NCI-H446 treated with DMSO at 0.1 percent for 48 hours (cell line): Measurements from ENCODE around the gene HOXD12.

ENCODE experiments used
- DNase-seq: peaks from one replicate; lab custom pipeline; 2025; lab: John Stamatoyannopoulos, UW

Gene HOXD12

DNA sequence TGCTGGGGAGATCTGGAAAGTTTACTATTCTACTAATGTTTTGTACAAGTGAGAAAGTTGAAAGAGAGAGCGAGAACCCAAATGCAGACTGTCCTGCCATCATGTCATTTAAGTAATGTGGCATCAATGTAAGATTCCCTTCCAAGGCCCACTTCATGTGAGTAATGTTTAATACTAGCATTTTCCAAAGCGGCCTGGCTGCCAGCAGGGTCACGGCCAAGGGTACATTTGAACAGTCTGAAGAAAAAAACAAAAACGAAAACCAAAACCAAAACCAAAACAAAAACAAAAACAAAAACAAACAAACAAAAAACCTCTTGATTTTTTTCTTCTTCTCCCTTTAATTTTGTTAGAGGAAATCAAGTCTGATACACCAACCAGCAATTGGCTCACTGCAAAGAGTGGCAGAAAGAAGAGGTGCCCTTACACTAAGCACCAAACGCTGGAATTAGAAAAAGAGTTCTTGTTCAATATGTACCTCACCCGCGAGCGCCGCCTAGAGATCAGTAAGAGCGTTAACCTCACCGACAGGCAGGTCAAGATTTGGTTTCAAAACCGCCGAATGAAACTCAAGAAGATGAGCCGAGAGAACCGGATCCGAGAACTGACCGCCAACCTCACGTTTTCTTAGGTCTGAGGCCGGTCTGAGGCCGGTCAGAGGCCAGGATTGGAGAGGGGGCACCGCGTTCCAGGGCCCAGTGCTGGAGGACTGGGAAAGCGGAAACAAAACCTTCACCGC, 19.2 kb downstream of the HOXD12 start:
- DNase-seq = no peak

DNA sequence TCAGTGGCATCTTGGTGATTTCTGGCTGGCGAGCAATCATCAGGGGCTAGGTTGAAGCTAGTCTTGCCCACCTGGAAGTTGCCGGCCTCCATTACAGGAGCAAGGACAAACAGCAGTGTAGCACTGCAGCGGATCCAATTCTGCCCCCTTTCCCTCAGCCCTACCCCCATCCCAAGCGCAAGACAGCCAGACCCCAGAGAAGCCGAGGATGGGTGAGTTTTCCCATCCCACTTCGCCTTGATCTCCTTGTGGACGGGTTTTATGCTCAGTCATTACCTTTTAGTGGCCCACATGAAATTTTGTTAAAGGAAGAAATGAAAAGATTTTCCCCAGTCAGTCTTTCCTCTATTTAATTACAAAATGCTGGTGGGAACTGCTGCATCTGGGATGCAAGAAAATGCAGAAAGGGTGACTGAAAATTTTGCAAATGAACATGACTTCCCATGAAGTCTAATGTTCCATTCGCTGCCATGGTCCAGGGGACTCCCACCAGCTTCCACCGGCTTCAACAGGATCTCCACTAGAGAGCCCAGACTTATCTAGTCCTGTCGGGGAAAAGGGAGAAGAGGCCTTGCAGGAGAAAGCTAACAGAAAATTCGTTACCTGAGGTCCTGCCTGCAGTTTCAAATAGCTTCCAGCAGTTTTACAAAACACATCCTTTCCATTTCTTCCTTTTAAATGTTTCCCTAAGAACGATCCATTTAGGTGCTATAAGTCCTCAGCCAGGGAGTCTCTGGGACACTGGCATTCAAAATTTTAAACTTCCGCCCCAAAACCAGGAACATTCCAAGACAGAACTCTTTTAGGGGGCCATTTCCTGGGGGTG, 21.0 kb downstream of the HOXD12 start:
- DNase-seq = no peak

DNA sequence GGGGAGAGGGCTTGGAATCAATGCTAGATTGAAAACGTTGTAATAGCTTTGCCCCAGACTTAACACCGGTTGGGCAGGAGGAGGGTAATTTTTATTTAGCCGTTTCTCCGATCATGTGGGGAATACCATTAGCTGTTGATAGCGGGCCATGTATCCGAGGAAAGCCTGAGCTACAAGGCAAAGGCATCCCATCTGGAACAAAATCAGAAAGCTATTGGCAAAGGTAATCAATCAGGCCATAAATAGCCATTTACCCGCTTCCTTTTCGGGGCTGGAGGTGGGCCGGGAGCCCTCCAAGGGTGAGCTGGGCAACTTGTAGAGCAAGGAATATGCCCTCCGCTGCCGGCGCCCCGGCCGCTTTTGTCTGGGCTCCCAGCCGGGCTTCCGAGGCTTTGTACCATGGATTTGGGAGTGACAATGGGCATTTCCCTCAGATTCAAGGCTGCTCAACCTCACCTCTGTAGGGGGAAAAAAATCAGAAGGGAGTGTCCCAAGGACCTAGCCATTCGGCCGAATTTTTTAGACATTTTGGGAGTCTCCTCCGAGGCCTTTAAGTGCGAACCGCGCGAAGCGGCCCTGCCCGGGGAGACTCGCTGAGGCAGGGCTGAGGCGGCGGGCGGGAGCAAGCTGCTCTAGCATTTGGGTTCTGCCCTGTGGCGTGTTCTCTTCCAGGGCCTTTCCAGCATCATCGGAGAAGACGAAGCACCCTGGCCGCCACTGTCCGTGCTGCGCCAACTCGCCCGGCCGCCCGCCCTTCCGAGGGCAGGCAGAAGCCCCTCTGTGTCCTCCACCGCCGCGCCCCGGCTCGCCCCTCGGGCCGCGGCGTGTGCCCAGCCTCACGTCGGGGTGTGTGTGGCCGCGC, 21.8 kb downstream of the HOXD12 start:
- DNase-seq = no peak

DNA sequence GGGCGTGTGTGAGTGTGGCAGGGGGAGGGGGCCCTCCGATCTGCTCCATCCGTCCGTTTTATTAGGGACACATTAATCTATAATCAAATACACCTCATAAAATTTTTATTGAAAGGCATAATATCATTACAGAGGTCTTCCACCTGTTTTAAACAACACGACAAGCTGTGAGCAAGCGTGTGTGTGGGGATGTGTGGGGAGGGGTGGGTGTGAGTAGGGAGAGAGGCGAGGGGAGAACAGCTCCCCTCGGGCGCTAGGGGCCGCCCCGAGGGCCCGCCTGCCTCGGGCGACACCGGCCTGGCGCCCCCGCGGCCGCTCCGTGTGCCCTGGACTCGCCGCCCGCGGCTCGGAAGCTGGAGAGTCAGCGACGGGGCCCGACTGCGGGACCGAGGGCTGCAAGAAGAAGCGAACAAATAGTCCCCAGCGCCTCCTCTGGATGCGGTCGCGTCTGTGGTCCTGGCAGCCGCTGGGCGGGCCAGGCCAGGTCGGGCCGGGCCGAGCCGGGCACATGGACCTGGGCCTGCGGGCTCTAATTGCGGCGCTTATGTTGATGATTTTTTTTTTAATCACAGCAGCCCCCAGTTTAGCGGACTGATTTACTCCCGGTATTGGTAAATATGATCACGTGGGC, 22.6 kb downstream of the HOXD12 start:
- DNase-seq = peak; percentile 44

DNA sequence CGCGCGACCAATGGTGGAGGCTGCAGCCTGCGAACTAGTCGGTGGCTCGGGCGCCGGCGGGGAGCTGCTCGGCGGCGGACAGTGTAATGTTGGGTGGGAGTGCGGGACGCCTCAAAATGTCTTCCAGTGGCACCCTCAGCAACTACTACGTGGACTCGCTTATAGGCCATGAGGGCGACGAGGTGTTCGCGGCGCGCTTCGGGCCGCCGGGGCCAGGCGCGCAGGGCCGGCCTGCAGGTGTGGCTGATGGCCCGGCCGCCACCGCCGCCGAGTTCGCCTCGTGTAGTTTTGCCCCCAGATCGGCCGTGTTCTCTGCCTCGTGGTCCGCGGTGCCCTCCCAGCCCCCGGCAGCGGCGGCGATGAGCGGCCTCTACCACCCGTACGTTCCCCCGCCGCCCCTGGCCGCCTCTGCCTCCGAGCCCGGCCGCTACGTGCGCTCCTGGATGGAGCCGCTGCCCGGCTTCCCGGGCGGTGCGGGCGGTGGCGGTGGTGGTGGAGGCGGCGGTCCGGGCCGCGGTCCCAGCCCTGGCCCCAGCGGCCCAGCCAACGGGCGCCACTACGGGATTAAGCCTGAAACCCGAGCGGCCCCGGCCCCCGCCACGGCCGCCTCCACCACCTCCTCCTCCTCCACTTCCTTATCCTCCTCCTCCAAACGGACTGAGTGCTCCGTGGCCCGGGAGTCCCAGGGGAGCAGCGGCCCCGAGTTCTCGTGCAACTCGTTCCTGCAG, 23.3 kb downstream of the HOXD12 start, which contains the start of gene HOXD9:
HOXD9 (plus strand) TSS at position 37 of the 728 bp plus-strand sequence; CDS start at position 87, 50 bp downstream.
- peak; percentile 55 for DNase-seq

DNA sequence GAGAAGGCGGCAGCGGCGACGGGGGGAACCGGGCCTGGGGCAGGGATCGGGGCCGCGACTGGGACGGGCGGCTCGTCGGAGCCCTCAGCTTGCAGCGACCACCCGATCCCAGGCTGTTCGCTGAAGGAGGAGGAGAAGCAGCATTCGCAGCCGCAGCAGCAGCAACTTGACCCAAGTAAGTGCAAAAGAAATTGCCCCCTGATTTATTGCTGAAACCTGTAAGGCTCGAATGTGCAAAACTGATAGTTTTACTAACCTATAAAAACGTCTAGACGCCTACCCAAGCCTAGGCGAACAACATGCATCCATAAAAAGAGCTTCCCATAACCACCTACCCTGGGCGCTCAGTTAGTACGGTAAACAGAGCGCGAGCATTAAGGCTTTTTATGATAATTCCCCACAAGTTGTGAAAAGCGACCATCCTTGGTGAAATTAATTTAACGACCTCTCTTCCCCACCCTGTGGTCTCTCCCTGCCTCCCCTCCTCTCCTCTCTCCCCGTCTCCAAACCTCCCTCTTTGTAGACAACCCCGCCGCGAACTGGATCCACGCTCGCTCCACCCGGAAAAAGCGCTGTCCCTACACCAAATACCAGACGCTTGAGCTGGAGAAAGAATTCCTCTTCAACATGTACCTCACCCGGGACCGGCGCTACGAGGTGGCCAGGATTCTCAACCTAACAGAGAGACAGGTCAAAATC, 24.0 kb downstream of the HOXD12 start:
- no peak for DNase-seq

DNA sequence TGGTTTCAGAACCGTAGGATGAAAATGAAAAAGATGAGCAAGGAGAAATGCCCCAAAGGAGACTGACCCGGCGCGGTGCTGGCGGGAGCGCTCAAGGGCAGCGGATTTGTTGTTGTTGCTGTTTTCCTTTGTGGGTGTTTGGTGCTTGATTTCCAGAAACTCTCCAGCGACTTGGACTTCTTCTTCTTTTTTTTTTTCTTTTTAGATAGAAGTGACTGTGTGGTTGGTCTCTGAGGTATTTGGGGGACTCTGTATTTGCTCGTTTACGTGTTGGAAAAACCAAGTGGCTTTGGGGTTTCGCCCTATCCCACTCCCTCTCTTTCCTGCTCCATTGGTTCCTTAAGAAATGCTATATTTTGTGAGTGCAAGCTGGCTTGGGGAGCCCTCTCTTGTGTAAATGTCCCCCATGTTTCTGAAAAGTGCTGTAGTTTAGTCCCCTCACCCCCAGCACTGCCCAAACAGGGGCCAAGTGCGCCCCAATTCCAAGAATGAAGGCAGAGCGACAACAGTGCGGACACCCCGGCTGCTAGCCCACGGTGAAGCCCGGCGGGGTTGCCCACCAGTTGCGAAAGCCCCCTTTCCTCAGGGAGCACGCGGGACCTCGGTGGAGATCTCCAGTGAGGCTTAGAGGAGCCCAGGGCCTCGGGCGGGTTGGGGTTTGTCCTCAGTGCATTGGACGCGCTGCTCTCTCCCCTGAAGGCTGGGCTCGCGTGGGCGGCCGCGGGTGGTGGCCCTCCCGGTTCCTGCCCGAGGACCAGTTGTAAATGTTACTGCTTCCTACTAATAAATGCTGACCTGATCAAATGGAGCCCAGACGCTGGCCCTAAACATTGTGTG, 24.7 kb downstream of the HOXD12 start:
- no peak for DNase-seq

DNA sequence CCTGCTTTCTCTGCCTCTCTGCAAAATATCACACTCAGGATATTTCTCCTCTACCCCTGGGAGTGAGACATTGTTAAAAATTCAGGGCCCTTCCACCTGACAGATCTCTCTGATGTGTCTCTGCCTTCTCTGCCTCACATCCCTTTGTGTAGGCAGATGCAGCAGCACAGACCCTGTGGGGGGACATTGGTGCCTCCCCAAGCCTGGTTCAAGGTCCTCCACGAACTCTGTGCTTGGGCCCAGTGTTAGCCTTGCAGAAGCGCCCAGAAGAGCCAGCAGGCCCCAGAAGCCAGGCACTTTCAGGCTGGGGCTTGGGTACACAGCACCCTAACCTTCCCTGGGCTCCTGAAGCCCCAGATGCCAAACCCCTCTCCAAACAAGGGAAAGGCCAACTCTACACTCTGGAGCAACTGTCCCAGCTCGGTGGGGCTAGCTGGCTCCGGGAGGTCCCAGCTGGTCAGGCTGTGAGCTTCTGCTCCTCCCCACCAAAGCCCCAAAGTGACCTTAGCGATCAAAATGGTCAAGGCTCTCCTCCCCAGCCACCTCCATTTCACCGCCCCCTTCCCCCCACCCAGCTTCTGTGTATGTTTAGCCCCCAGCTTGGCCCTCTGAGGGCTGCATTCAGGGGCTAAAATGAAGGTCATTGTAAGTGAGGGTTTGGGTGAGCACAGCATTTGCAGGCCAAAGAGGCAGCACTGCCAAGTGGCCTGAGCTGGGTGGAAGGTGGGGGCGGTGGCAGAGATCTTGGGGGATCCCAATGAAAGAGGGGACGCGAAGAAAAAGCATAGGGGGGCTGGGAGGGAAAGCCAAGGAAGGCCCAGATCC, 25.6 kb downstream of the HOXD12 start:
- no peak for DNase-seq

DNA sequence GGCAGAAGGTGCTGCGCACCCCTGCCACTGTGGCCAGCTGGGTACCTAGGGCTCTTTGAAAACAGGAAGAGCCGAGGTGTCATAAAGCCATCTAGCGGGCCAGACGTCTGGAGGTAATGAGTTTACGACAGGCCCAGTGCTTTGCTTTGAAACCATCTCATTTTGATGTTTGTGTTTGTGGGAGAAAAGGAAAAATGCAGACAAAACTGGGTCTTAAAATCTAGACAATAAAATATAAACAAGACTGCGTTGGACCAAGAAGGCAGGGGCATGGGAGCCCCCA, 26.1 kb downstream of the HOXD12 start:
- DNase-seq = no peak

DNA sequence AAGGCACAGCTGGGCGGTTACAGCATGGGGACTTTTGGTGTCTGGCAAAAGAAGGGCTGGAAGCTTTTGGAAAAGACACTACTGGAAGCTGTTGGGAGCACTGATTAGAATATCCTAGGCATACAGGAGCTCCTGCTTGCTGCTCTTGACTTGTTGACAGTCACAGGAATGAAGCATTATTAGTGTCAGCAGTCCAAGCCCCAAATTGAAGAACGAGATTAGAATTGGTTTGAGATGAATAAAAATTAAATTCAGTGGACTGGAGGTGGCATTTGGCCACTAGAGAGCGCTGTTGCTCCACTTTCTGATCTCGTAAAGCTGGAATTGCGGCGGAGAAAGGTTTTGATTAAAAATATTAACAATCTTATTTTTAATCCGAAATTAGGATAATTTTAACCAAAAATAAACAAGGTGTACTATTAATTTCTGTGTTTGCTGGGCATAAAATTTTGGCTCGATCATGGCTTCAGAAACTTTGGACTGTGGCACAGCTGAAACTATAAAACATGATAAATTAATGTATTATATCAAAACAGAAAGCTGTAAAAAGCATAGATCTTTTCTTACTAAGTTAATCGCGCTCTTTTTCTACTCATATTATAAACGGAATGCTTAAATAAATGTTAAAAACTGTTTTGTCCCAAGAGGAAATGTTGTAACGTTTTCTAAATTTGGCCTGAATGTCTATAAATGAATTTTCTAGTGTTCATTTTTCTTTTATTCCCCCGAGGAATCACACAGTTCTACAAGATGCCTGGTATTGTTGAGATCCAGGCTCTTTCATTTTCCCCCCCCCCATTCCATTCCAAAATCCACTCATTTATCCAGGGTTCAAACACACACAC, 27.6 kb downstream of the HOXD12 start:
- DNase-seq = peak; percentile 21

DNA sequence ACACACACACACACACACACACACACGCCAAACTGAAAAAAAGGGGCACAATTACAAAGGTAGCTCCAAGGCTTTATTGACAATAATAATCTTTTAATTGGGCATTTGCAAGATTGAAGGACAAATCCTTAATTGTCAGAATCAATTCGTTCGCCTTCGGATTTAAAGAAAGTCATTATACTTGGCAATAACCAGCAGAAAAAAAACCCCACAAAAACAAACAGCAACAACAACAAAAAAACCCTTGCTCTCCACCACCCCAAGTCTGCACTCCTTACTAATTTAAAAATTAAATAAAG, 28.1 kb downstream of the HOXD12 start:
- no peak for DNase-seq

DNA sequence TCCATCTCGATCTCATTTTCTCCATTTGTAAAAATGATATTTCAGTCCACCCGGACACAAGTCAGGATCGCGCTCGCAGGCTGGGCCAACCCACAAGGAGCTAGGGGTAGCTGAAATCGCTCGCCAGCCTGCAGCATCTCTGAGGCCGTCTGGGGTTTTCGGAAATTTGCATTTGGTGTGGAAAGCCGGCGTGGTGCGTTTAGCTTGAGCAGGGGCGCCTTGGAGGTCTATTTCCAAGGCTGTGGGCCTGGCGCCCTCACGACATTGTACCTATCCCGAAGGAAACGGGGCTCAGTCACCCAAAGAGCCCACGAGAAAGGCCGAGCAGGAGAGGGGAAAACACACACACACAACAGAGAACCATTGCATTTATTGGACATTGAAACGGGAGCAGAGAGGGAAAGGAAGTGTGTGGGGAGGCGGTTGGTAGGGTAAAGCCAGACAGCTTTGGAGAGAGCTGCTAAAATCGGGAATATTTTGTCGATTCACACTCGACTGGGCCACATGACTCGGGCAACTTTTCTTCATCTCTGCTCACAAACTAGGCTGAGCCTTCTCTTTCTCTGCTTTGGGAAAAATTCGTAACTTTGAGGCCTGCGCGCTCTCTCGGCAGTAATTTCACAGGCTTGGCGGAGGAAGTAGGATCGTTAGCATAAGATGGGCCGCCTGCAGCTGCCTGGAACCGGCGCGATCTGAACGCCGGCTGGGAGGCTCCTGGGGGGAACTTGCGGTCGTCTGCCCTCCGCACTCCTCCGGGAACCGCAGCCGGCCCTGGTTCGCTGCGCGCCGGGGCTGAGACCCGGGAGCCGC, 28.8 kb downstream of the HOXD12 start:
- no peak for DNase-seq

DNA sequence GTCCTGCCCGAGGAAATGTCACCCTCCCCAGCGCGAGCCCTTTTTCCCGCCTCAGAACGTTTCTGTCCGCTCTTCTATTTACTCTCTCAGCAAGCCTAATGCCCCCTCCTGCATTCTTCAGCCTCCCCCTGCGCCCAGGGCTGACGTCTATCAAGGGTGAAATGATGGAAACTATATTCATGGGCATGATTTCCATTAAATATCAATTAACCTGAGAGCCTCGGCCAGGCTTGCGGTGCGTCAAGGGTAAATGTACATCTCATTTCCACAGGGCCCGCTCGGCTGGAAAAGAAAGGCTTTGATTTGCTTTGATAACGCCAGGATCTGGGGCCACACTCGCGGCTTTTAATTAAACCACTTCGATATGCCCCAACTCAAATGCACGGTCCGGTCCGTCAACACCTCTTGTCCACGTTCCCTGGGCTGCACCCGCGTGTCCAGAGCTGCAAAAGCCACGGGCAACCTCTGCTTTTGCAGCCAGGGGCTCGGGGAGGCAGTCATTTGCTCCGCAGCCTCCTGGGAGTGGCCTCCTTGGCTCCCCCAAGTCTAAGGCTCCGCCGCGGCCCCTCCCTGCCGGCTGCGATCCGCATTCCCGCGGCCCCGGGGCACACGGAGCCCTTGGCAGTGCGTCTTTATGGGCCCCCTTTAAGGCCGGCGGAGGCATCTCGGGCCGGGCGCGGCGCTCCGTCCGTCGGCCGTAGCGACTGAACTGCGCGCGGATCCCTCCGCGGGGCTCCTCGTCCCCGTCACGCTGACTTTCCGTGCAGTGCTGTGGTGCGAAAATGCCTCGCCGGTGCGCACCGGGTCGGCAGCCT, 29.6 kb downstream of the HOXD12 start, which contains the start of gene HOXD8:
HOXD8 (plus strand) TSS at position 724 of the 815 bp plus-strand sequence. CDS start 662 bp downstream, outside the sequence.
- DNase-seq = peak; percentile 19

DNA sequence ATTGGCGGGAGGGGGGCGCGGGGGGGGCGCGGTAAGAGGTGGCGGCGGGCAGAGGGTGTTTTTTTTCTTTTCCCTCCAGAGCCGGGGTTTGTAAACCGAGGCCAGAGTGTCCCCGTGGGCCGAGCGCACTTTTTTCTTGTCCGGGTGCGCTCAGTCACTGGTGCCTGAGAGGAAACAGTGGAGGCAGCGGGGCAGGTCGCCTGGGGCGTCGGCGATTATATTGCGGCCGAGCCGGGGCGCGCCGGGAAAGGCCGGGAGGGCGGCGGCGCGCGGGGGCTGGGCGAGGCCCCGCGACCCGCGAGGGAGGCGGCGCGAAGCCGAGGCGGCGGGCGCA, 30.2 kb downstream of the HOXD12 start:
- DNase-seq = no peak

DNA sequence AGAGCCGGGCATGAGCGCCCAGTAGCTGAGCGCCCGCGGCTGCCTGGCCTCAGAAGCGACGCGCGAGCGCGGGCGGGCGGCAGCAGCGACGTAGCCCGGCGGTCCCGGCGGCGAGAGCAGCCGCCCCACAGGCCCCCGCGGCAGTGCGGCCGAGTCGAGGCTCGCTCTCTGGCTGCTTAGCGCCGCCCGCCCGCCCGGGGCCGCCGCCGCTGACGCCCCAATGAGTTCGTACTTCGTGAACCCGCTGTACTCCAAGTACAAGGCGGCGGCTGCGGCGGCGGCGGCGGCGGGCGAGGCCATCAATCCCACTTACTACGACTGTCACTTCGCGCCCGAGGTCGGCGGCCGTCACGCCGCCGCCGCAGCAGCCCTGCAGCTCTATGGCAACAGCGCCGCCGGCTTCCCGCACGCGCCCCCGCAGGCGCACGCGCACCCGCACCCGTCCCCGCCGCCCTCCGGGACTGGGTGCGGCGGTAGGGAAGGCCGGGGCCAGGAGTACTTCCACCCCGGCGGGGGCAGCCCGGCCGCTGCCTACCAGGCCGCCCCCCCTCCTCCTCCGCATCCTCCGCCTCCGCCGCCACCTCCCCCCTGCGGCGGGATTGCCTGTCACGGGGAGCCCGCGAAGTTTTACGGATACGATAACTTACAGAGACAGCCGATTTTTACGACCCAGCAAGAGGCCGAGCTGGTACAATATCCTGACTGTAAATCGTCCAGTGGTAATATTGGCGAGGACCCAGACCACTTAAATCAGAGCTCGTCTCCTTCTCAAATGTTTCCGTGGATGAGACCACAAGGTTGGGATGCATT, 30.8 kb downstream of the HOXD12 start:
- DNase-seq = no peak
